ENCODE results near the gene PIGR.

PIGR gene

GRCh38 chr1:206970446-206970845 lies 24.2 kb upstream of the PIGR start, which contains the start of gene FCAMR:
TSS of gene FCAMR (minus strand) at chr1:206970460. CDS start at chr1:206970125, 335 bp downstream.
- FAIRE-seq = no peak
- DNase-seq (ENCODE audit: insufficient read length, low spot score) = no peak
- TF ChIP-seq CTCF (IDR thresholded peaks at IDR 0.05; ENCODE audit: insufficient read depth, missing control alignments) = no peak

GRCh38 chr1:206969090-206969489 lies 22.8 kb upstream of the PIGR start:
- no peak for DNase-seq (ENCODE audit: insufficient read length, low spot score)
- TF ChIP-seq CTCF (IDR thresholded peaks at IDR 0.05; ENCODE audit: insufficient read depth, missing control alignments) = no peak
- no peak for FAIRE-seq

- DNase-seq (ENCODE audit: insufficient read length, low spot score) = no peak
- no peak for FAIRE-seq
- TF ChIP-seq CTCF (IDR thresholded peaks at IDR 0.05; ENCODE audit: insufficient read depth, missing control alignments) = no peak
These were observed 21.0 kb upstream of the PIGR start for GRCh38 chr1:206967096-206967849.

- DNase-seq (ENCODE audit: insufficient read length, low spot score) (no peak), FAIRE-seq (no peak)
- TF ChIP-seq CTCF (IDR thresholded peaks at IDR 0.05; ENCODE audit: insufficient read depth, missing control alignments) = no peak
These were observed 19.5 kb upstream of the PIGR start for GRCh38 chr1:206965781-206966180.

- no peak for DNase-seq (ENCODE audit: insufficient read length, low spot score)
- FAIRE-seq = no peak
- no peak for TF ChIP-seq CTCF (IDR thresholded peaks at IDR 0.05; ENCODE audit: insufficient read depth, missing control alignments)
These were observed 17.5 kb upstream of the PIGR start for GRCh38 chr1:206963740-206964139.

- no peak for TF ChIP-seq CTCF (IDR thresholded peaks at IDR 0.05; ENCODE audit: insufficient read depth, missing control alignments)
- DNase-seq (ENCODE audit: insufficient read length, low spot score) = no peak
These were observed 16.9 kb upstream of the PIGR start for GRCh38 chr1:206963119-206963712.

GRCh38 chr1:206962272-206962671 lies 16.0 kb upstream of the PIGR start:
- FAIRE-seq = no peak
- TF ChIP-seq CTCF (IDR thresholded peaks at IDR 0.05; ENCODE audit: insufficient read depth, missing control alignments) = no peak
- DNase-seq (ENCODE audit: insufficient read length, low spot score) = no peak

More at GRCh38 chr1:206963119-206963712, 16.9 kb upstream of the PIGR start:
- no peak for FAIRE-seq
